ENCODE results near the gene MRPS21. TPM values are rescaled to one million over a fixed set of nuclear protein-coding genes. Genes with fewer than 3 reads are reported as not detected.
A peak's percentile ranks its signal among the peaks of the same experiment; 100 is the strongest.
"Not testable (repeated sequence)": the region's sequence is repeated elsewhere in the genome, so short reads cannot be mapped to it uniquely, and the experiment has no call there.

Gene MRPS21
- total RNA-seq, 1 donor, result 30.7 TPM

DNA sequence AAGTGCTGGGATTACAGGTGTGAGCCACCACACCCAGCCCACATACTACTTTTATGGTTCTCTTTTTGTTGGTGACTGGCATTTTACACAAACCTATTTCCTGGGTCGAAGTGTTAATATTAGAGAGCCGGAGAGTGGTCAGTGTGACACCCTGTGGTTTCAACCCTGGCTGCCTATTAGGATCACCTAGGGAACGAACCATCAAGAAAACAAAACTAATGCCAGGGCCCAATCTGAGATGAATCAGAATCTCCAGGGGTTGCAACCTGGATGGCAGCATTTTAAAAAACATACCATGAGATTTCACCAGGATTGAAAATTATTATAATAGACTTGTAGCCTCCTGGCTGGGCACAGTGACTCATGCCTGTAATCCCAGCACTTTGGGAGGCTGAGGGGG lies 6.1 kb downstream of the MRPS21 start:
- no peak for DNase-seq (ENCODE audit: low read depth)
- H3K4me3 ChIP-seq (ENCODE audit: low read depth, low read length), result no peak overlapping the region
- no peak for TF ChIP-seq CTCF (IDR thresholded peaks at IDR 0.05; ENCODE audit: insufficient read depth, low read depth, low read length)

- TF ChIP-seq CTCF (IDR thresholded peaks at IDR 0.05; ENCODE audit: insufficient read depth, low read depth, low read length), result no peak
- no peak for DNase-seq (ENCODE audit: low read depth)
- H3K4me3 ChIP-seq (ENCODE audit: low read depth, low read length), result no peak overlapping the region
Observed at GRCh38 chr1:150302338-150302737, 8.7 kb downstream of the MRPS21 start.

DNA sequence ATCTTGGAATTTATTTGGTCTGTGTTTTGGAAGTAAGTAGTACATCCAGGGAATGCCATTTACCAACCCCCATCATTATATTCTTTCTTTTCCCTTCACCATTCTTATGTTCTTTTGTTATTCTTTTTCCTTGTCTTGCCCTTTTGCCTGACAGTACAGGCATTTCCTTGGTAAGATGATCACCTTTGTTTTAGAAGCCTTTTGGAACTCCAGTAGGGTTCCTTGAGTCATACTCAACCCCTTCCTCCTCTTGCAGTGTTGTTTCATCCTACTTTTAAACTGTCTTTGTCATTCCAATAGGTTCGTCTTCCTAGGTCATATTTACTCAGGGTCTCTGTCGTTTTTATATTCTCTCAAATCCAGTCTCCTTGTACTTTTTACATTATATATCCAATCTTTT lies 9.2 kb downstream of the MRPS21 start:
- no peak overlapping the region for H3K4me3 ChIP-seq (ENCODE audit: low read depth, low read length)
- no peak for DNase-seq (ENCODE audit: low read depth)
- no peak for TF ChIP-seq CTCF (IDR thresholded peaks at IDR 0.05; ENCODE audit: insufficient read depth, low read depth, low read length)

- not testable (repeated sequence) for H3K4me3 ChIP-seq (ENCODE audit: low read depth, low read length); DNase-seq (ENCODE audit: low read depth)
Observed at GRCh38 chr1:150308585-150308984, 14.9 kb downstream of the MRPS21 start.

DNA sequence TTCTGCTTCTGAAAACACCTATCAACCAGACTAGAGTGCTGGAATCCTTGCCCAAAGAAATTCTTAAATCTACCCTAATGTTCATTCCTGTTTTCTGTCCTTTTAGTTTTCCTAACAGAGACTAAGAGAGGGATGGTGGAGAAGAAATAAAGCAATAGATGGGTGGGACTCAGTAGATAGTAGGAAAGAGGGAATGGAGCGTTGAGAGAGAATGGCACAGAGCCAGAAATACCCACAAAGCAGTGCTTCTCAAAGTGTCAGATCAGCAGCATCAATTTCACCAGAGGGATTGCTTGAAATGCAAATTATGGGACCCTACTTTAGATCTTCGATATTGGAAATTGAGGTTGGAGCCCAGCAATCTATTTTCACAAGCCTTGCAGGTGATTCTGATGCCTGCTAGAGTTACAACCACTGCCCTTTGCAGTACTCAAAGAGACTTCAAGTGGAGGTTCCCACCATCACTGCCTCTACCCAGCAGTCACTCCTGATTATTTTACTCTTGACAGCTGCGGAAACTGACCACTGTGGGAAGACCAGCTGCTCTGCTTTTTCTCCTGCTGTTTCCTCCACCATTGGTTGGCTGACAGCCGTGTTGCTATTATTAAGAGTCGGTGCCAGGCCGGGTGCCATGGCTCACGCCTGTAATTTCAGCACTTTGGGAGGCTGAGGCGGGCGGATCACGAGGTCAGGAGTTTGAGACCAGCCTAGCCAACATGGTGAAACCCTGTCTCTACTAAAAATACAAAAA lies 16.3 kb downstream of the MRPS21 start:
- no peak for DNase-seq (ENCODE audit: low read depth)
- no peak overlapping the region for H3K4me3 ChIP-seq (ENCODE audit: low read depth, low read length)
- TF ChIP-seq CTCF (IDR thresholded peaks at IDR 0.05; ENCODE audit: insufficient read depth, low read depth, low read length), result no peak

- H3K4me3 ChIP-seq (ENCODE audit: low read depth, low read length), result no peak overlapping the region
- DNase-seq (ENCODE audit: low read depth), result no peak
- TF ChIP-seq CTCF (IDR thresholded peaks at IDR 0.05; ENCODE audit: insufficient read depth, low read depth, low read length), result no peak
Observed at GRCh38 chr1:150311762-150312161, 18.1 kb downstream of the MRPS21 start.

DNA sequence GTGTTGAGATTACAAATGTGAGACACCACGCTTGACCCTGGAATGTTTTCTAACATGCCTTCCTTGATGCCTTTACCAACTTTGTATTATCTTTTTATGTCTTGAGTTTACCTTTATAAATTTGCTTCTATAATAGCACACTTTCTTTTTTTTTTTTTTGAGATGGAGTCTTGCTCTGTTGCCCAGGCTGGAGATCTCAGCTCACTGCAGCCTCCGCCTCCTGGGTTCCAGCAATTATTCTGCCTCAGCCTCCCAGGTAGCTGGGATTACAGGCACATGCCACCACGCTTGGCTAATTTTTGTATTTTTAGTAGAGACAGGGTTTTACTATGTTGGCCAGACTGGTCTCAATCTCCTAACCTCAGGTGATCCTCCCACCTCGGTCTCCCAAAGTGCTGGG lies 21.0 kb downstream of the MRPS21 start:
- DNase-seq (ENCODE audit: low read depth); H3K4me3 ChIP-seq (ENCODE audit: low read depth, low read length): not testable (repeated sequence)

DNA sequence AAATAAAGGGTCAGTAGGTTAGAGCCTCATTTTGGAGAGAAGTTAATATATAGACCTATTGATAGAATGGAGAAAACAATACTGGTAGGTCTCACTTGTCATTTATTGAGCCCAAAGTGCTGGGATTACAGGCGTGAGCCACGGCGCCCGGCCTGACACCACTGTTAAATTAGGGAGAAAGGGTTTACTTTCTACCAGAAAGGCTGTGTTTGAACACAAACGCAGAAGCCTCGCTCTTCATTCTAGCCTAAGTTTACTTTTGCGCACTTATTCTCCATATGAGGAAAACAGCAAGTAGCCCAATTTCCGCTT lies 27.0 kb downstream of the MRPS21 start:
- TF ChIP-seq CTCF (IDR thresholded peaks at IDR 0.05; ENCODE audit: insufficient read depth, low read depth, low read length), result no peak
- peak; percentile 10 for DNase-seq (ENCODE audit: low read depth)
- peak overlapping the region; percentile 97 for H3K4me3 ChIP-seq (ENCODE audit: low read depth, low read length)

All from fibroblast of villous mesenchyme (primary cell).